Prostate gland (tissue), 2 donors: ENCODE results near the gene MGLL.

ENCODE experiments used
- CTCF ChIP-seq, 4 experiments: fragments of 200-600 bp in 2 of 4; fragments of 450-650 bp in 2 of 4; sonication (generic) in 2 of 4; IDR thresholded peaks; 1 replicate in 3 of 4; 2 replicates in 1 of 4; pipeline ENCODE4 v1.5.1; 2016 to 2019; ENCODE audit warnings: antibody characterized with exemption in 4 of 4, mild to moderate bottlenecking in 2 of 4, moderate library complexity in 2 of 4
- POLR2A ChIP-seq: fragments of 450-650 bp; IDR thresholded peaks from one replicate; pipeline ENCODE4 v1.6.1; 2016; ENCODE audit warnings: antibody characterized with exemption, mild to moderate bottlenecking
- POLR2AphosphoS5 ChIP-seq: sonication (generic); formaldehyde crosslinking; IDR thresholded peaks from one replicate; pipeline ENCODE4 v1.6.1; 2017; ENCODE audit warnings: antibody characterized with exemption

GRCh38 chr3:127822041-127822681 lies at the start of gene MGLL:
- TF ChIP-seq CTCF (IDR thresholded peaks at IDR 0.05), result no peak
- no peak for TF ChIP-seq POLR2AphosphoS5
- no peak for TF ChIP-seq POLR2A
